ENCODE data around the gene DDX60. TPM values are rescaled to one million over a fixed set of nuclear protein-coding genes. Genes with fewer than 3 reads are reported as not detected.

The DDX60 gene
- total RNA-seq, 1 experiment from 2014 or later: 3.3 TPM

DNA sequence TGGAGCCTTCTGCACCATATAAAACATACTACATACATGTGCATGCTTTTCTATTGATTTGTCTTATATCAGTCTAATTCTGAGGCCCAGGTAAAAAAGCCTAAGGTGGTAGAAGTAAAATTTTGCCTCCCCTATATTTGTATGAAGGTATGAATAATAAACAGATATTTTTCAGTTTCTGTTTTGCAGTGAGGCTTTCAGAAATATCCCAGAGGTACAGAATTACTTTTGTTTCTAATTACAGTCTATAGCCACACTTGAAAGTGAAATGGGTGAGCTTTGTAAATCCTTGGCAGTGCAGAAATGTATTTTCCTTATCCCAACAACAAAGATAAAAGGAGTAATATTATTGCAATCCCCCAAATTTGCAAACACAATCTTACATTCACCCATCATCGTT, 59.5 kb downstream of the DDX60 start:
- H3K4me3 ChIP-seq (ENCODE audit: low read depth, low read length, poor library complexity, severe bottlenecking): no peak overlapping the region
- no peaks in the 10 kb centered on the region for H3K9me3 ChIP-seq (ENCODE audit: low read depth, low read length, poor library complexity, severe bottlenecking)
- H3K27me3 ChIP-seq (replicated peaks; ENCODE audit: insufficient read depth, low read depth, low read length, poor library complexity): no peaks in the 10 kb centered on the region
- ChIA-PET CTCF (no interaction called here), POLR2A (ENCODE audit: low non-redundant PET) (no interaction called here)
- no peak for DNase-seq (ENCODE audit: low spot score)
- no peak overlapping the region for H3K27ac ChIP-seq (ENCODE audit: low read depth, low read length, poor library complexity, severe bottlenecking)
- TF ChIP-seq EZH2 (IDR thresholded peaks at IDR 0.05; ENCODE audit: borderline replicate concordance, low read depth, low read length, poor library complexity, severe bottlenecking): no peak
- TF ChIP-seq, protein P1, sequence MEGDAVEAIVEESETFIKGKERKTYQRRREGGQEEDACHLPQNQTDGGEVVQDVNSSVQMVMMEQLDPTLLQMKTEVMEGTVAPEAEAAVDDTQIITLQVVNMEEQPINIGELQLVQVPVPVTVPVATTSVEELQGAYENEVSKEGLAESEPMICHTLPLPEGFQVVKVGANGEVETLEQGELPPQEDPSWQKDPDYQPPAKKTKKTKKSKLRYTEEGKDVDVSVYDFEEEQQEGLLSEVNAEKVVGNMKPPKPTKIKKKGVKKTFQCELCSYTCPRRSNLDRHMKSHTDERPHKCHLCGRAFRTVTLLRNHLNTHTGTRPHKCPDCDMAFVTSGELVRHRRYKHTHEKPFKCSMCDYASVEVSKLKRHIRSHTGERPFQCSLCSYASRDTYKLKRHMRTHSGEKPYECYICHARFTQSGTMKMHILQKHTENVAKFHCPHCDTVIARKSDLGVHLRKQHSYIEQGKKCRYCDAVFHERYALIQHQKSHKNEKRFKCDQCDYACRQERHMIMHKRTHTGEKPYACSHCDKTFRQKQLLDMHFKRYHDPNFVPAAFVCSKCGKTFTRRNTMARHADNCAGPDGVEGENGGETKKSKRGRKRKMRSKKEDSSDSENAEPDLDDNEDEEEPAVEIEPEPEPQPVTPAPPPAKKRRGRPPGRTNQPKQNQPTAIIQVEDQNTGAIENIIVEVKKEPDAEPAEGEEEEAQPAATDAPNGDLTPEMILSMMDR (conservative IDR thresholded peaks at IDR 0.05; ENCODE audit: low read depth, low read length): no peak
- no peaks in the 10 kb centered on the region for H3K36me3 ChIP-seq (ENCODE audit: insufficient read depth, low read length, poor library complexity, severe bottlenecking)
- intact Hi-C loops (cut with micrococcal nuclease; ENCODE audit: unreplicated experiment): no loop called here
- BruUV-seq (replicated peaks): no TSS peak
- no peaks in the 10 kb centered on the region for H3K4me1 ChIP-seq (ENCODE audit: insufficient read depth, low read length, poor library complexity, severe bottlenecking)

- TF ChIP-seq, protein P1 (conservative IDR thresholded peaks at IDR 0.05; ENCODE audit: low read depth, low read length): no peak
- no peak for TF ChIP-seq EZH2 (IDR thresholded peaks at IDR 0.05; ENCODE audit: borderline replicate concordance, low read depth, low read length, poor library complexity, severe bottlenecking)
- no peaks in the 10 kb centered on the region for H3K4me1 ChIP-seq (ENCODE audit: insufficient read depth, low read length, poor library complexity, severe bottlenecking)
- H3K27me3 ChIP-seq (replicated peaks; ENCODE audit: insufficient read depth, low read depth, low read length, poor library complexity): no peaks in the 10 kb centered on the region
- CTCF ChIA-PET: no interaction called here
- no peaks in the 10 kb centered on the region for H3K9me3 ChIP-seq (ENCODE audit: low read depth, low read length, poor library complexity, severe bottlenecking)
- H3K4me3 ChIP-seq (ENCODE audit: low read depth, low read length, poor library complexity, severe bottlenecking): no peak overlapping the region
- no peak for DNase-seq (ENCODE audit: low spot score)
- no TSS peak for BruUV-seq (replicated peaks)
- intact Hi-C loops (cut with micrococcal nuclease; ENCODE audit: unreplicated experiment): no loop called here
- no peaks in the 10 kb centered on the region for H3K36me3 ChIP-seq (ENCODE audit: insufficient read depth, low read length, poor library complexity, severe bottlenecking)
- POLR2A ChIA-PET (ENCODE audit: low non-redundant PET): no interaction called here
- H3K27ac ChIP-seq (ENCODE audit: low read depth, low read length, poor library complexity, severe bottlenecking): no peak overlapping the region
Measured at GRCh38 chr4:168257768-168258167, 60.8 kb downstream of the DDX60 start.

- intact Hi-C loops (cut with micrococcal nuclease; ENCODE audit: unreplicated experiment): no loop called here
- no peaks in the 10 kb centered on the region for H3K4me1 ChIP-seq (ENCODE audit: insufficient read depth, low read length, poor library complexity, severe bottlenecking)
- TF ChIP-seq, protein P1 (conservative IDR thresholded peaks at IDR 0.05; ENCODE audit: low read depth, low read length): no peak
- no peak for TF ChIP-seq EZH2 (IDR thresholded peaks at IDR 0.05; ENCODE audit: borderline replicate concordance, low read depth, low read length, poor library complexity, severe bottlenecking)
- no TSS peak for BruUV-seq (replicated peaks)
- POLR2A ChIA-PET (ENCODE audit: low non-redundant PET): no interaction called here
- H3K27me3 ChIP-seq (replicated peaks; ENCODE audit: insufficient read depth, low read depth, low read length, poor library complexity): no peaks in the 10 kb centered on the region
- CTCF ChIA-PET: no interaction called here
- no peak for DNase-seq (ENCODE audit: low spot score)
- no peaks in the 10 kb centered on the region for H3K9me3 ChIP-seq (ENCODE audit: low read depth, low read length, poor library complexity, severe bottlenecking)
- H3K4me3 ChIP-seq (ENCODE audit: low read depth, low read length, poor library complexity, severe bottlenecking): no peak overlapping the region
- no peak overlapping the region for H3K27ac ChIP-seq (ENCODE audit: low read depth, low read length, poor library complexity, severe bottlenecking)
- no peaks in the 10 kb centered on the region for H3K36me3 ChIP-seq (ENCODE audit: insufficient read depth, low read length, poor library complexity, severe bottlenecking)
Measured at GRCh38 chr4:168248176-168248710, 70.3 kb downstream of the DDX60 start.

Data from A673 (cell line).